ENCODE results near the gene TASP1.

TASP1 gene

GRCh38 chr20:13554076-13554475 is 84.7 kb downstream of the TASP1 start:
- no peak overlapping the region for H3K27ac ChIP-seq
- no peak for TF ChIP-seq CTCF (IDR thresholded peaks at IDR 0.05)
- TF ChIP-seq ZFX (IDR thresholded peaks at IDR 0.05; ENCODE audit: borderline replicate concordance): no peak

GRCh38 chr20:13552061-13552460 is 86.7 kb downstream of the TASP1 start:
- H3K27ac ChIP-seq: no peak overlapping the region
- no peak for TF ChIP-seq CTCF (IDR thresholded peaks at IDR 0.05)
- TF ChIP-seq ZFX (IDR thresholded peaks at IDR 0.05; ENCODE audit: borderline replicate concordance): no peak

GRCh38 chr20:13549451-13549850 is 89.3 kb downstream of the TASP1 start:
- TF ChIP-seq ZFX (IDR thresholded peaks at IDR 0.05; ENCODE audit: borderline replicate concordance) (no peak), CTCF (IDR thresholded peaks at IDR 0.05) (no peak)
- no peak overlapping the region for H3K27ac ChIP-seq

- TF ChIP-seq ZFX (IDR thresholded peaks at IDR 0.05; ENCODE audit: borderline replicate concordance) (no peak), CTCF (IDR thresholded peaks at IDR 0.05) (peak; percentile 91)
- H3K27ac ChIP-seq: no peak overlapping the region
Measured at GRCh38 chr20:13546497-13547131, 92.1 kb downstream of the TASP1 start.

- H3K27ac ChIP-seq: no peak overlapping the region
- TF ChIP-seq ZFX (IDR thresholded peaks at IDR 0.05; ENCODE audit: borderline replicate concordance) (no peak), CTCF (IDR thresholded peaks at IDR 0.05) (no peak)
Measured at GRCh38 chr20:13545790-13546189, 92.9 kb downstream of the TASP1 start.

- TF ChIP-seq CTCF (IDR thresholded peaks at IDR 0.05): no peak
- no peak for TF ChIP-seq ZFX (IDR thresholded peaks at IDR 0.05; ENCODE audit: borderline replicate concordance)
- H3K27ac ChIP-seq: no peak overlapping the region
Measured at GRCh38 chr20:13543783-13544182, 94.9 kb downstream of the TASP1 start.

- H3K27ac ChIP-seq: no peak overlapping the region
- TF ChIP-seq ZFX (IDR thresholded peaks at IDR 0.05; ENCODE audit: borderline replicate concordance): no peak
- TF ChIP-seq CTCF (IDR thresholded peaks at IDR 0.05): no peak
Measured at GRCh38 chr20:13535627-13536026, 103.1 kb downstream of the TASP1 start.
